ENCODE data around the gene APOO. TPM values are rescaled to one million over a fixed set of nuclear protein-coding genes. Genes with fewer than 3 reads are reported as not detected.

Gene APOO
- total RNA-seq, 6 donors from 2014 or later = 0.89 to 15.0 (median 12.0) TPM

GRCh38 chrX:23826653-23827052 lies 81.1 kb downstream of the APOO start:
- no peak for DNase-seq
- no peak for TF ChIP-seq POLR2A (IDR thresholded peaks at IDR 0.05)
- TF ChIP-seq, protein P1, sequence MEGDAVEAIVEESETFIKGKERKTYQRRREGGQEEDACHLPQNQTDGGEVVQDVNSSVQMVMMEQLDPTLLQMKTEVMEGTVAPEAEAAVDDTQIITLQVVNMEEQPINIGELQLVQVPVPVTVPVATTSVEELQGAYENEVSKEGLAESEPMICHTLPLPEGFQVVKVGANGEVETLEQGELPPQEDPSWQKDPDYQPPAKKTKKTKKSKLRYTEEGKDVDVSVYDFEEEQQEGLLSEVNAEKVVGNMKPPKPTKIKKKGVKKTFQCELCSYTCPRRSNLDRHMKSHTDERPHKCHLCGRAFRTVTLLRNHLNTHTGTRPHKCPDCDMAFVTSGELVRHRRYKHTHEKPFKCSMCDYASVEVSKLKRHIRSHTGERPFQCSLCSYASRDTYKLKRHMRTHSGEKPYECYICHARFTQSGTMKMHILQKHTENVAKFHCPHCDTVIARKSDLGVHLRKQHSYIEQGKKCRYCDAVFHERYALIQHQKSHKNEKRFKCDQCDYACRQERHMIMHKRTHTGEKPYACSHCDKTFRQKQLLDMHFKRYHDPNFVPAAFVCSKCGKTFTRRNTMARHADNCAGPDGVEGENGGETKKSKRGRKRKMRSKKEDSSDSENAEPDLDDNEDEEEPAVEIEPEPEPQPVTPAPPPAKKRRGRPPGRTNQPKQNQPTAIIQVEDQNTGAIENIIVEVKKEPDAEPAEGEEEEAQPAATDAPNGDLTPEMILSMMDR (IDR thresholded peaks at IDR 0.05) = no peak
- no peak for TF ChIP-seq POLR2AphosphoS5 (IDR thresholded peaks at IDR 0.05)
- no peak for TF ChIP-seq EP300 (IDR thresholded peaks at IDR 0.05)
- H3K4me1 ChIP-seq = no peaks in the 10 kb centered on the region
- no peak overlapping the region for H3K4me3 ChIP-seq
- no peaks in the 10 kb centered on the region for H3K27me3 ChIP-seq
- H3K27ac ChIP-seq = no peak overlapping the region
- no peaks in the 10 kb centered on the region for H3K36me3 ChIP-seq
- no peak for ATAC-seq (ENCODE audit: low FRiP score in 2 of 2)
- H3K9me3 ChIP-seq = no peaks in the 10 kb centered on the region

- Histone ChIP-seq H3K27ac (no peak overlapping the region), H3K4me3 (no peak overlapping the region), H3K36me3 (no peaks in the 10 kb centered on the region), H3K9me3 (no peaks in the 10 kb centered on the region), H3K27me3 (no peaks in the 10 kb centered on the region), H3K4me1 (no peaks in the 10 kb centered on the region)
- DNase-seq (no peak), ATAC-seq (ENCODE audit: low FRiP score in 2 of 2) (no peak)
- no peak for TF ChIP-seq POLR2AphosphoS5 (IDR thresholded peaks at IDR 0.05)
- no peak for TF ChIP-seq POLR2A (IDR thresholded peaks at IDR 0.05)
- TF ChIP-seq, protein P1 (IDR thresholded peaks at IDR 0.05) = no peak
- no peak for TF ChIP-seq EP300 (IDR thresholded peaks at IDR 0.05)
- WGBS, 2 donors = 64 to 72% methylated on average over 3 of the region's 3 CpGs
These were observed 81.5 kb downstream of the APOO start for GRCh38 chrX:23826216-23826615.

DNA sequence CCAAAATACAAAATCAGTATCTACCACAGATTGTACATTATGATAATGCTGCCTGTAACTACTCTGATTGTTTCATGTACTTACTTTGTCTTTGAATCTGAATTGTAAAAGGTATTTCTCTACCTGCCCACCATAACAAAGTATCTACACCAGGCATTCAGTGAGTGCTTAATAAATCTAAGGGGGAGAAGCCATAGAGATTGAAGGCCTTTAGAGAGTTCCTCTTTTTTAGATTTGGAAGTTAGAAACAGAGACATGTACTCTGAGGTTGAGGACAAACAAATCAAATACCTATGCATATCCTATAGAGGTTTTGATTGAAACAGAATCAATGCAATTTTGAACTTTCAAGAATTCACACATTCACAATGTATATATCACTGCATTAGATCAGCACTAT lies 82.1 kb downstream of the APOO start:
- Histone ChIP-seq H3K27ac (no peak overlapping the region), H3K27me3 (no peaks in the 10 kb centered on the region), H3K4me3 (no peak overlapping the region), H3K4me1 (no peaks in the 10 kb centered on the region), H3K9me3 (no peaks in the 10 kb centered on the region), H3K36me3 (no peaks in the 10 kb centered on the region)
- TF ChIP-seq POLR2AphosphoS5 (IDR thresholded peaks at IDR 0.05) (no peak), EP300 (IDR thresholded peaks at IDR 0.05) (no peak), POLR2A (IDR thresholded peaks at IDR 0.05) (no peak)
- TF ChIP-seq, protein P1 (IDR thresholded peaks at IDR 0.05) = no peak
- no peak for DNase-seq
- ATAC-seq (ENCODE audit: low FRiP score in 2 of 2) = no peak

- TF ChIP-seq, protein P1 (IDR thresholded peaks at IDR 0.05) = no peak
- TF ChIP-seq POLR2AphosphoS5 (IDR thresholded peaks at IDR 0.05) (no peak), POLR2A (IDR thresholded peaks at IDR 0.05) (no peak), EP300 (IDR thresholded peaks at IDR 0.05) (no peak)
- no peak for DNase-seq
- WGBS, 2 donors = 79 to 87% methylated on average over 5 to 6 of the region's 6 CpGs
- Histone ChIP-seq H3K9me3 (no peaks in the 10 kb centered on the region), H3K4me1 (no peaks in the 10 kb centered on the region), H3K4me3 (no peak overlapping the region), H3K27me3 (no peaks in the 10 kb centered on the region), H3K36me3 (no peaks in the 10 kb centered on the region), H3K27ac (no peak overlapping the region)
- ATAC-seq (ENCODE audit: low FRiP score in 2 of 2) = no peak
These were observed 84.9 kb downstream of the APOO start for GRCh38 chrX:23822841-23823240.

- no peaks in the 10 kb centered on the region for H3K27me3 ChIP-seq
- no peaks in the 10 kb centered on the region for H3K4me1 ChIP-seq
- TF ChIP-seq EP300 (IDR thresholded peaks at IDR 0.05) (no peak), POLR2AphosphoS5 (IDR thresholded peaks at IDR 0.05) (no peak), POLR2A (IDR thresholded peaks at IDR 0.05) (no peak)
- TF ChIP-seq, protein P1 (IDR thresholded peaks at IDR 0.05) = no peak
- no peak for ATAC-seq (ENCODE audit: low FRiP score in 2 of 2)
- H3K9me3 ChIP-seq = no peaks in the 10 kb centered on the region
- 50 to 63% methylated on average over 3 of the region's 3 CpGs for WGBS, 2 donors
- H3K4me3 ChIP-seq = no peak overlapping the region
- H3K27ac ChIP-seq = no peak overlapping the region
- DNase-seq = no peak
- H3K36me3 ChIP-seq = no peaks in the 10 kb centered on the region
These were observed 85.3 kb downstream of the APOO start for GRCh38 chrX:23822397-23822796.

Data from upper lobe of left lung (tissue), 6 donors.